ENCODE measurements around the gene PERM1.
A peak's percentile ranks its signal among the peaks of the same experiment; 100 is the strongest.

The PERM1 gene

DNA sequence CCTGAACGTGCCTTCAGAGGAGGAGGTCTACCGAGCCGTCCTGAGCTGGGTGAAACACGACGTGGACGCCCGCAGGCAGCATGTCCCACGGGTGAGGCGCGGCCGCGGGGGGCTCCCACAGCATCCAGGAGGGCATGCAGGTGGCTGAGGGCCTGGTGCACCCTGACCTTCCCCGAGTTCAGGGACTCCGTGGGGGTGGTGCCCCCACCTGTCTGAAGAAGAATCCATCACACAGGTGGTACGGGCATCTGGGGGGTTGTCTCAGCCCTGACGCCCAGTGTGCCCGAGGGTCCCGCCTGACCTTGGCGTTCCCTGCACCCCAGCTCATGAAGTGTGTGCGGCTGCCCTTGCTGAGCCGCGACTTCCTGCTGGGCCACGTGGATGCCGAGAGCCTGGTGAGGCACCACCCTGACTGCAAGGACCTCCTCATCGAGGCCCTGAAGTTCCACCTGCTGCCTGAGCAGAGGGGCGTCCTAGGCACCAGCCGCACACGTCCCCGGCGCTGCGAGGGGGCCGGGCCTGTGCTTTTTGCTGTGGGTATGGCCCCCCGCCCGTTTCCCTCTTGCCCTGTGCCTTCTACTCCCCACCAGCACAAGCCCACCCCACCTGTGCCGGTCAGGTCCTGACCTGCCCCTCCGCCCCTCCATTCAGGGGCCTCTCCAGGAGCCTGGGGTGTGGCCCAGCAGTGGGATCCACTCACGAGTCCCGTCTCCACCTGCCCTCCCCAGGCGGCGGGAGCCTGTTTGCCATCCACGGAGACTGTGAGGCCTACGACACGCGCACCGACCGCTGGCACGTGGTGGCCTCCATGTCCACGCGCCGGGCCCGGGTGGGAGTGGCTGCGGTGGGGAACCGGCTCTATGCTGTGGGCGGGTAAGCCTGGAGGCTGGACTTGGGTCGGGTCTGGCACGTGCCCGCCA, 19.3 kb downstream of the PERM1 start:
- DNase-seq (ENCODE audit: low spot score), result no peak
- Histone ChIP-seq H3K27ac (replicated peaks; ENCODE audit: low read length) (no peak overlapping the region), H2AK5ac (ENCODE audit: low read depth, low read length) (no peak overlapping the region), H3K14ac (ENCODE audit: low read length) (no peak overlapping the region), H3K27me3 (ENCODE audit: control insufficient read depth in 3 of 3, insufficient read depth in 3 of 3, low read depth in 1 of 3, low read length in 3 of 3) (peaks cover 11 to 42% (median 21%) of the 10 kb centered on the region in 3 experiments), H2BK12ac (ENCODE audit: low read length) (no peak overlapping the region), H2BK120ac (ENCODE audit: low read depth, low read length) (no peak overlapping the region), H3K36me3 (replicated peaks in 1 of 2; ENCODE audit: control insufficient read depth in 2 of 2, insufficient read depth in 2 of 2, low read length in 2 of 2) (peaks cover 9 to 30% of the 10 kb centered on the region in 2 donors), H3K79me1 (ENCODE audit: low read depth, low read length) (peaks cover 11% of the 10 kb centered on the region), H3K4me1 (ENCODE audit: control insufficient read depth in 2 of 2, insufficient read depth in 1 of 2, low read depth in 1 of 2, low read length in 2 of 2) (peaks cover 7 to 10% of the 10 kb centered on the region in 2 donors), H4K91ac (ENCODE audit: low read depth, low read length, poor library complexity) (no peak overlapping the region), H3K18ac (ENCODE audit: low read length) (no peak overlapping the region), H2BK5ac (ENCODE audit: low read length) (no peak overlapping the region), H3K4ac (ENCODE audit: low read length) (no peak overlapping the region), H4K8ac (ENCODE audit: low read depth, low read length) (no peak overlapping the region), H3K4me3 (ENCODE audit: low read length in 2 of 2) (no peak overlapping the region), H3K4me2 (ENCODE audit: insufficient read depth, low read length, poor library complexity, severe bottlenecking) (no peak overlapping the region), H3K9me3 (replicated peaks in 1 of 2; ENCODE audit: control insufficient read depth in 2 of 2, insufficient read depth in 1 of 2, low read depth in 1 of 2, low read length in 2 of 2) (no peaks in the 10 kb centered on the region), H2AFZ (ENCODE audit: low read length) (no peak overlapping the region), H2BK15ac (ENCODE audit: low read length) (no peak overlapping the region), H3K9ac (ENCODE audit: low read depth, low read length, poor library complexity) (peak overlapping the region; percentile 21), H3K23ac (ENCODE audit: low read depth, low read length, poor library complexity) (peak overlapping the region; percentile 91)
- WGBS, 2 donors (ENCODE audit: extremely low coverage in 2 of 2, insufficient read length in 2 of 2, insufficient replicate concordance in 1 of 2), result no CpG with 5 or more reads among the region's 57 CpGs

GRCh38 chr1:961132-961669, 20.7 kb downstream of the PERM1 start:
- peaks cover 11% of the 10 kb centered on the region for H3K79me1 ChIP-seq (ENCODE audit: low read depth, low read length)
- H3K4ac ChIP-seq (ENCODE audit: low read length), result no peak overlapping the region
- H4K91ac ChIP-seq (ENCODE audit: low read depth, low read length, poor library complexity), result no peak overlapping the region
- peak overlapping the region; percentile 89 for H3K23ac ChIP-seq (ENCODE audit: low read depth, low read length, poor library complexity)
- WGBS, 2 donors (ENCODE audit: extremely low coverage in 2 of 2, insufficient read length in 2 of 2, insufficient replicate concordance in 1 of 2), result no CpG with 5 or more reads among the region's 56 CpGs
- peak overlapping the region; percentile 1 for H2BK15ac ChIP-seq (ENCODE audit: low read length)
- H3K4me1 ChIP-seq (ENCODE audit: control insufficient read depth in 2 of 2, insufficient read depth in 1 of 2, low read depth in 1 of 2, low read length in 2 of 2), result peaks cover 2 to 5% of the 10 kb centered on the region in 2 donors
- no peak for DNase-seq (ENCODE audit: low spot score)
- peak overlapping the region; percentile 77 for H3K9ac ChIP-seq (ENCODE audit: low read depth, low read length, poor library complexity)
- peaks cover 16 to 41% of the 10 kb centered on the region in 2 donors for H3K36me3 ChIP-seq (replicated peaks in 1 of 2; ENCODE audit: control insufficient read depth in 2 of 2, insufficient read depth in 2 of 2, low read length in 2 of 2)
- H3K27ac ChIP-seq (replicated peaks; ENCODE audit: low read length), result no peak overlapping the region
- H2AFZ ChIP-seq (ENCODE audit: low read length), result peak overlapping the region; percentile 90
- peaks cover 4 to 28% (median 7%) of the 10 kb centered on the region in 3 experiments for H3K27me3 ChIP-seq (ENCODE audit: control insufficient read depth in 3 of 3, insufficient read depth in 3 of 3, low read depth in 1 of 3, low read length in 3 of 3)
- H3K9me3 ChIP-seq (replicated peaks in 1 of 2; ENCODE audit: control insufficient read depth in 2 of 2, insufficient read depth in 1 of 2, low read depth in 1 of 2, low read length in 2 of 2), result no peaks in the 10 kb centered on the region
- no peak overlapping the region for H2BK5ac ChIP-seq (ENCODE audit: low read length)
- no peak overlapping the region for H4K8ac ChIP-seq (ENCODE audit: low read depth, low read length)
- H3K14ac ChIP-seq (ENCODE audit: low read length), result peak overlapping the region; percentile 56
- H3K18ac ChIP-seq (ENCODE audit: low read length), result peak overlapping the region; percentile 87
- H2BK12ac ChIP-seq (ENCODE audit: low read length), result no peak overlapping the region
- H2BK120ac ChIP-seq (ENCODE audit: low read depth, low read length), result no peak overlapping the region
- peak overlapping the region; percentile 43 for H2AK5ac ChIP-seq (ENCODE audit: low read depth, low read length)
- peak overlapping the region; percentile 93 for H3K4me2 ChIP-seq (ENCODE audit: insufficient read depth, low read length, poor library complexity, severe bottlenecking)
- peak overlapping the region; percentile 64 to 94 for H3K4me3 ChIP-seq (ENCODE audit: low read length in 2 of 2)

DNA sequence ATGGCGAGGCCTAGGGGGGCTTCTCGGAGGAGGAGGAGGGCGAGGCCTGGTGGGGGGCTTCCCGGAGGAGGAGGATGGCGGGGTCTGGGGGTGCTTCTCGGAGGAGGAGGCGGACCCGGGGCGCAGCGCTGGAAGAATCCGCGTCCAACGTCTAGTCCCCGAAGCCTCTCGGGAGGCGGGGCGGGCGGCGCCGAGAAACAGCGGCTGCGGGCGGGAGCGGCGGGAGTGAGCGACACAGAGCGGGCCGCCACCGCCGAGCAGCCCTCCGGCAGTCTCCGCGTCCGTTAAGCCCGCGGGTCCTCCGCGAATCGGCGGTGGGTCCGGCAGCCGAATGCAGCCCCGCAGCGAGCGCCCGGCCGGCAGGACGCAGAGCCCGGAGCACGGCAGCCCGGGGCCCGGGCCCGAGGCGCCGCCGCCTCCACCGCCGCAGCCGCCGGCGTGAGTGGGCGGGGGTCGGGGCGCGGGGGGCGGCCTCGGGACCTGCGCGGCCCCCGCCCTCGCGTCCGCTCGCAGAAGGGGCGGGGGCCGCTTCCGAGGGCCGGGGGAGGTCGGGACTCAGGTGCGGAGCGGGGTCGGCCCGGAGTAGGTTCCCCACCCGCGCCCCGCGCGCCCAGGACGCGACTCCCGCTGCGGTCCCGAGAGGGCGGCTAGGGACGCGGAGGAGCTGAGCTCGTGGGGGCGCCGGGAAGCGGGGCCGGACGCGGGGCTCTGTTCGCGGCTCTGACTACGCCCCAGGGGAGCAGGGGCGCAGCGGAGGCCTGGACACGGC, 21.3 kb downstream of the PERM1 start, which contains the start of gene KLHL17:
KLHL17 (plus strand) TSS at position 222 of the 769 bp plus-strand sequence; CDS start at position 332, 110 bp downstream.
- Histone ChIP-seq H3K14ac (ENCODE audit: low read length) (peak within 1 kb of the TSS; percentile 56), H3K36me3 (replicated peaks in 1 of 2; ENCODE audit: control insufficient read depth in 2 of 2, insufficient read depth in 2 of 2, low read length in 2 of 2) (peaks cover 22 to 48% of the 10 kb centered on the region in 2 donors), H2AFZ (ENCODE audit: low read length) (peak within 1 kb of the TSS; percentile 90), H4K91ac (ENCODE audit: low read depth, low read length, poor library complexity) (no peak within 1 kb of the TSS), H3K4me1 (ENCODE audit: control insufficient read depth in 2 of 2, insufficient read depth in 1 of 2, low read depth in 1 of 2, low read length in 2 of 2) (peaks cover 0 to 5% of the 10 kb centered on the region in 2 donors), H3K18ac (ENCODE audit: low read length) (peak within 1 kb of the TSS; percentile 92), H3K4ac (ENCODE audit: low read length) (no peak within 1 kb of the TSS), H3K23ac (ENCODE audit: low read depth, low read length, poor library complexity) (peak within 1 kb of the TSS; percentile 89), H2BK15ac (ENCODE audit: low read length) (peak within 1 kb of the TSS; percentile 91), H3K9me3 (replicated peaks in 1 of 2; ENCODE audit: control insufficient read depth in 2 of 2, insufficient read depth in 1 of 2, low read depth in 1 of 2, low read length in 2 of 2) (no peaks in the 10 kb centered on the region), H2AK5ac (ENCODE audit: low read depth, low read length) (peak within 1 kb of the TSS; percentile 88), H2BK5ac (ENCODE audit: low read length) (peak within 1 kb of the TSS; percentile 66), H2BK120ac (ENCODE audit: low read depth, low read length) (peak within 1 kb of the TSS; percentile 81), H3K27ac (replicated peaks; ENCODE audit: low read length) (no peak within 1 kb of the TSS), H2BK12ac (ENCODE audit: low read length) (no peak within 1 kb of the TSS), H3K4me2 (ENCODE audit: insufficient read depth, low read length, poor library complexity, severe bottlenecking) (peak within 1 kb of the TSS; percentile 93), H3K79me1 (ENCODE audit: low read depth, low read length) (peaks cover 11% of the 10 kb centered on the region), H3K27me3 (ENCODE audit: control insufficient read depth in 3 of 3, insufficient read depth in 3 of 3, low read depth in 1 of 3, low read length in 3 of 3) (peaks cover under 1 to 22% (median 4%) of the 10 kb centered on the region in 3 experiments), H3K9ac (ENCODE audit: low read depth, low read length, poor library complexity) (peak within 1 kb of the TSS; percentile 77), H4K8ac (ENCODE audit: low read depth, low read length) (no peak within 1 kb of the TSS), H3K4me3 (ENCODE audit: low read length in 2 of 2) (peak within 1 kb of the TSS; percentile 64 to 94)
- DNase-seq (ENCODE audit: low spot score), result no peak
- no CpG with 5 or more reads among the region's 109 CpGs for WGBS, 2 donors (ENCODE audit: extremely low coverage in 2 of 2, insufficient read length in 2 of 2, insufficient replicate concordance in 1 of 2)
